Testis (tissue), 3 donors: ENCODE results near the gene SFTPB. TPM values are rescaled to one million over a fixed set of nuclear protein-coding genes. Genes with fewer than 3 reads are reported as not detected.

Experiments
- DNase-seq: peaks from one replicate; pipeline ENCODE4 v3.0.0-alpha.2; 2019
- H3K27ac ChIP-seq, 2 donors: fragments of 200-600 bp; sonication (generic); one replicate each; pipeline ENCODE4 v1.5.1; 2019
- H3K27me3 ChIP-seq: fragments of 200-600 bp; sonication (generic); one replicate; pipeline ENCODE4 v1.5.1; 2019
- H3K36me3 ChIP-seq: fragments of 200-600 bp; sonication (generic); one replicate; pipeline ENCODE4 v1.5.1; 2017; ENCODE audit warnings: low read depth; ENCODE audit errors: missing control alignments
- H3K4me1 ChIP-seq: fragments of 200-600 bp; sonication (generic); one replicate; pipeline ENCODE4 v1.5.1; 2019
- H3K4me3 ChIP-seq, 2 donors: fragments of 200-600 bp; sonication (generic); one replicate each; pipeline ENCODE4 v1.5.1; 2017 to 2019
- H3K9me3 ChIP-seq: fragments of 200-600 bp; sonication (generic); one replicate; pipeline ENCODE4 v1.5.1; 2017
- CTCF ChIP-seq, 3 experiments: fragments of 450-650 bp in 2 of 3; fragments of 200-600 bp in 1 of 3; sonication (generic) in 1 of 3; IDR thresholded peaks; one replicate each; pipeline ENCODE4 v1.5.1; 2016 to 2019; ENCODE audit warnings: antibody characterized with exemption in 3 of 3, mild to moderate bottlenecking in 2 of 3, moderate library complexity in 1 of 3
- POLR2A ChIP-seq: fragments of 450-650 bp; IDR thresholded peaks from one replicate; pipeline ENCODE4 v1.6.1; 2017; ENCODE audit warnings: antibody characterized with exemption, mild to moderate bottlenecking, moderate library complexity
- WGBS, 2 donors: methylation state at CpG; one replicate each; pipeline ENCODE4 v1.1.5; 2018; 5-methylcytosine and 5-hydroxymethylcytosine counted together
- intact Hi-C: fragments of 100-400 bp; cut with DNase I; formaldehyde crosslinking; loops from one replicate; pipeline ENCODE4 v1.15.1; 2023; ENCODE audit warnings: low total_unique reads
- polyA plus RNA-seq: library from polyadenylated mRNA; stranded (reverse); fragments of 350-450 nt; fragmentation: Illumina TruSeq; extraction: RNeasy Lipid Tissue Mini Kit (QIAGEN cat#74804); gene quantifications from one replicate; pipeline ENCODE4 v1.2.3, GENCODE V29; 2014; ENCODE audit warnings: low read depth, low replicate concordance; ENCODE audit not compliant: insufficient read depth
- total RNA-seq, 2 donors: library from RNA; depleted of rRNA; stranded (reverse); fragments of >200 nt; gene quantifications; one replicate each; pipeline ENCODE4 v1.2.3, GENCODE V29; 2016

Gene SFTPB
- total and polyA plus RNA-seq, 3 donors from 2014 or later = 0.25 to 0.36 TPM; not detected in 1

- intact Hi-C loops = no loop called here
- Histone ChIP-seq H3K9me3 (no peaks in the 10 kb centered on the region), H3K27ac (peak overlapping the region; percentile 78 to 86), H3K4me1 (peaks cover 10% of the 10 kb centered on the region), H3K27me3 (no peaks in the 10 kb centered on the region), H3K4me3 (peak overlapping the region; percentile 83 to 99), H3K36me3 (no peaks in the 10 kb centered on the region)
- DNase-seq = no peak
- 4 to 5% methylated on average over 22 to 24 of the region's 24 CpGs for WGBS, 2 donors
- TF ChIP-seq POLR2A = no peak
- no peak for TF ChIP-seq CTCF (IDR thresholded peaks at IDR 0.05)
Measured at GRCh38 chr2:85611217-85611704, 56.7 kb downstream of the SFTPB start.

Other genes with a start within 250 kb of the SFTPB start
- gene SH2D6, start 249.5 kb downstream of the SFTPB start, total RNA-seq = 10 to 100 TPM; 11.2 to 13.6 TPM
- gene SH2D6, start 249.5 kb downstream of the SFTPB start, polyA plus RNA-seq = 15.9 TPM
- gene MAT2A, start 129.0 kb downstream of the SFTPB start, total RNA-seq = 100 to 1,000 TPM; 219 to 268 TPM
- 198 TPM for gene MAT2A, start 129.0 kb downstream of the SFTPB start, polyA plus RNA-seq
- gene GGCX, start 106.7 kb downstream of the SFTPB start, total RNA-seq = 10 to 100 TPM; 26.8 to 31.8 TPM
- 21.1 TPM for gene GGCX, start 106.7 kb downstream of the SFTPB start, polyA plus RNA-seq
- 10 to 100 TPM; 10.8 to 13.9 TPM for gene VAMP8, start 90.6 kb downstream of the SFTPB start, total RNA-seq
- gene VAMP8, start 90.6 kb downstream of the SFTPB start, polyA plus RNA-seq = 59.0 TPM
- gene VAMP5, start 83.8 kb downstream of the SFTPB start, total RNA-seq = 10 to 100 TPM in 1 of 2 donors, 1 to 10 TPM in 1; 4.9 to 17.5 TPM
- gene VAMP5, start 83.8 kb downstream of the SFTPB start, polyA plus RNA-seq = 36.8 TPM
- gene RNF181, start 72.5 kb downstream of the SFTPB start, total RNA-seq = 100 to 1,000 TPM; 119 to 137 TPM
- gene RNF181, start 72.5 kb downstream of the SFTPB start, polyA plus RNA-seq = 189 TPM
- 10 to 100 TPM; 33.1 to 44.0 TPM for gene TMEM150A, start 65.5 kb downstream of the SFTPB start, total RNA-seq
- gene TMEM150A, start 65.5 kb downstream of the SFTPB start, polyA plus RNA-seq = 39.3 TPM
- gene C2orf68, start 56.1 kb downstream of the SFTPB start, total RNA-seq = 10 to 100 TPM; 22.9 to 37.6 TPM
- gene C2orf68, start 56.1 kb downstream of the SFTPB start, polyA plus RNA-seq = 55.7 TPM
- 10 to 100 TPM; 74.9 to 96.8 TPM for gene USP39, start 52.0 kb downstream of the SFTPB start, total RNA-seq
- 49.8 TPM for gene USP39, start 52.0 kb downstream of the SFTPB start, polyA plus RNA-seq
- 1 to 10 TPM in 1 of 2 donors, under 1 TPM in 1; 0.43 to 2.6 TPM for gene GNLY, start 26.2 kb upstream of the SFTPB start, total RNA-seq
- 2.2 TPM for gene GNLY, start 26.2 kb upstream of the SFTPB start, polyA plus RNA-seq
- gene ATOH8, start 85.8 kb upstream of the SFTPB start, total RNA-seq = 10 to 100 TPM; 14.2 to 16.8 TPM
- 13.5 TPM for gene ATOH8, start 85.8 kb upstream of the SFTPB start, polyA plus RNA-seq
- 10 to 100 TPM; 38.3 to 60.0 TPM for gene ST3GAL5, start 220.8 kb upstream of the SFTPB start, total RNA-seq
- 48.2 TPM for gene ST3GAL5, start 220.8 kb upstream of the SFTPB start, polyA plus RNA-seq